Measurements from ENCODE around the gene PRR14. TPM values are rescaled to one million over a fixed set of nuclear protein-coding genes. Genes with fewer than 3 reads are reported as not detected.
A peak's percentile ranks its signal among the peaks of the same experiment; 100 is the strongest.

The PRR14 gene
- total RNA-seq, 3 donors from 2014 or later, result 21.3 to 30.2 (median 26.9) TPM

GRCh38 chr16:30609926-30610839 lies 40.6 kb upstream of the PRR14 start, which contains the start of gene ZNF689:
ZNF689 (minus strand) TSS chr16:30610389; CDS start chr16:30610041, 348 bp downstream.
- Histone ChIP-seq H3K4me1 (no peaks in the 10 kb centered on the region), H3K27me3 (no peaks in the 10 kb centered on the region), H3K9me3 (no peaks in the 10 kb centered on the region), H3K36me3 (no peaks in the 10 kb centered on the region), H3K27ac (peak within 1 kb of the TSS; percentile 92 to 93), H3K4me3 (peak within 1 kb of the TSS; percentile 69 to 89 (median 88))
- intact Hi-C loops (cut with DNase I; ENCODE audit: low total_unique reads), result no loop called here
- TF ChIP-seq CTCF (IDR thresholded peaks at IDR 0.05) (no peak), POLR2A (IDR thresholded peaks at IDR 0.05) (peak; percentile 10), POLR2AphosphoS5 (IDR thresholded peaks at IDR 0.05) (peak; percentile 70 to 77 (median 75))
- peak; percentile 90 to 95 for DNase-seq (ENCODE audit: low spot score in 2 of 2)

- intact Hi-C loops (cut with DNase I; ENCODE audit: low total_unique reads), result no loop called here
- peak in 1 of 2 donors; percentile 79 for DNase-seq (ENCODE audit: low spot score in 2 of 2)
- no peak for TF ChIP-seq POLR2A (IDR thresholded peaks at IDR 0.05)
- TF ChIP-seq CTCF (IDR thresholded peaks at IDR 0.05), result peak in 1 of 3 donors; percentile 30
- no peak for TF ChIP-seq POLR2AphosphoS5 (IDR thresholded peaks at IDR 0.05)
Measured at GRCh38 chr16:30615358-30616091, 35.2 kb upstream of the PRR14 start.

GRCh38 chr16:30619202-30619601 lies 31.6 kb upstream of the PRR14 start:
- TF ChIP-seq POLR2AphosphoS5 (IDR thresholded peaks at IDR 0.05) (no peak), POLR2A (IDR thresholded peaks at IDR 0.05) (no peak), CTCF (IDR thresholded peaks at IDR 0.05) (no peak)
- Histone ChIP-seq H3K27me3 (no peaks in the 10 kb centered on the region), H3K4me3 (no peak overlapping the region), H3K4me1 (no peaks in the 10 kb centered on the region), H3K27ac (no peak overlapping the region), H3K36me3 (no peaks in the 10 kb centered on the region), H3K9me3 (no peaks in the 10 kb centered on the region)
- intact Hi-C loops (cut with DNase I; ENCODE audit: low total_unique reads), result no loop called here
- DNase-seq (ENCODE audit: low spot score in 2 of 2), result no peak

More at GRCh38 chr16:30615358-30616091, 35.2 kb upstream of the PRR14 start:
- Histone ChIP-seq H3K9me3 (no peaks in the 10 kb centered on the region), H3K4me1 (no peaks in the 10 kb centered on the region), H3K36me3 (no peaks in the 10 kb centered on the region), H3K27me3 (no peaks in the 10 kb centered on the region), H3K4me3 (no peak overlapping the region), H3K27ac (no peak overlapping the region)

GRCh38 chr16:30619638-30620037 lies 31.1 kb upstream of the PRR14 start:
- TF ChIP-seq CTCF (IDR thresholded peaks at IDR 0.05), result no peak
- TF ChIP-seq POLR2AphosphoS5 (IDR thresholded peaks at IDR 0.05), result no peak
- no peak for TF ChIP-seq POLR2A (IDR thresholded peaks at IDR 0.05)
- H3K4me3 ChIP-seq, result no peak overlapping the region
- no peak overlapping the region for H3K27ac ChIP-seq
- no peaks in the 10 kb centered on the region for H3K27me3 ChIP-seq
- H3K9me3 ChIP-seq, result no peaks in the 10 kb centered on the region
- intact Hi-C loops (cut with DNase I; ENCODE audit: low total_unique reads), result loop anchor here (10.0 kb wide), 1 partner anchor 75 kb away; no protein-coding TSS in a partner anchor
- DNase-seq (ENCODE audit: low spot score in 2 of 2), result no peak
- H3K4me1 ChIP-seq, result no peaks in the 10 kb centered on the region
- H3K36me3 ChIP-seq, result no peaks in the 10 kb centered on the region
